ENCODE results near the gene ZFPL1. TPM values are rescaled to one million over a fixed set of nuclear protein-coding genes. Genes with fewer than 3 reads are reported as not detected.

ZFPL1 gene
- total and polyA plus RNA-seq, 9 of the 15 experiments (the other 6 are each of a cell fraction or from before 2014, with no cell fraction given), result 3.7 to 37.5 (median 22.7) TPM

DNA sequence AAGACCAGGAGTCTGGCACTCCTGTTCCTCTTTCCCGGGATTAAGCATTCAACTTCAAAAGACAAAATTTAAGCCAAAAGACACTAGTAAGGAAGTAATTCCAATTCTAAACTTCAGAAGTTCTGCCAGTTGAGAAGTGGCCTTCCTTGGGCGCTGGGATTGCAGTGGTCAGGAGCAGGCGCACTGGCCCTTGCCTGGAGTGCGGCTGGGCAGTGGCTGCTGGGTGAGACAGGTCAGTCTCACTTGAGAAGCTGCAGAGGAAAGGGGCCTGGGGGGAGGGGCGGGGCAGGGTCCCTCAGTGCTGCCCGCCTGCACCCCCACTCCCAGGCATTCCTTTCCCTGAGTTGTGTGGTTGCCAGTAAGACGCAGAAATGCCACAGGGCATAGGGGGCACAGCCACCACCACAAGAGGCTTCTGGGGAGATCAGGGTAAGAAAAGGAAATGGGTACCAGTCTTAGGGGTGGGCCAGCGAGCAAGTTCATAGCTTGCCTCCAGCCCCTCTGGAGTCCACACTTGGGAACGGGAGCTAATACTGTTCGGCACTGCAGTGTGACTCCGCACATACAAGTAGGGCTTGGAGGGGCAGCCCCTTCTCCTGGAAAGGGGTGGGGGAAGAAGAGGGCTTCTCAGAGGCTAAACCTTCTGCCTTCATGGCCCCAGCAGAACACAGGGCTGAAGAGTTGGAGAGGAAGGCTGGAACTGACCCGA lies 43.6 kb downstream of the ZFPL1 start:
- DNase-seq (ENCODE audit: extremely low read depth in 1 of 4, low spot score in 3 of 4) (peak in 1 of 4 experiments; percentile 18), ATAC-seq (peak; percentile 26), FAIRE-seq (no peak)
- Histone ChIP-seq H3K27ac (ENCODE audit: extremely low read depth, low read depth, low read length) (no peak overlapping the region), H4K20me1 (replicated peaks; ENCODE audit: control insufficient read depth, insufficient read depth, low read length) (peaks cover 7% of the 10 kb centered on the region; the same call in 1 of the 2 replicates), H3K4me2 (ENCODE audit: insufficient read depth, low read length) (no peak overlapping the region), H3K4me3 (no peak overlapping the region), H3K9me1 (ENCODE audit: control insufficient read depth, insufficient read depth, low read length) (no peaks in the 10 kb centered on the region), H3K79me2 (ENCODE audit: control insufficient read depth, insufficient read depth, low read length) (peaks cover 42% of the 10 kb centered on the region), H3K27me3 (ENCODE audit: control insufficient read depth in 2 of 2, insufficient read depth in 2 of 2, low read length in 2 of 2) (no peaks in the 10 kb centered on the region), H3K4me1 (replicated peaks in 1 of 2; ENCODE audit: control insufficient read depth in 2 of 2, insufficient read depth in 2 of 2, low read length in 2 of 2) (peaks cover 4 to 27% of the 10 kb centered on the region in 2 experiments; a peak in 4 of 5 replicates), H3K9me3 (replicated peaks; ENCODE audit: control insufficient read depth, insufficient read depth, low read depth, low read length) (no peaks in the 10 kb centered on the region), H3K36me3 (ENCODE audit: control insufficient read depth, insufficient read depth, low read length) (peaks cover 85% of the 10 kb centered on the region), H3K9ac (ENCODE audit: insufficient read depth in 1 of 2, low read depth in 2 of 2, low read length in 2 of 2) (0 out of 4 replicates have a peak overlapping the region, but pooled peaks of 1 of the 2 experiments have one; percentile 21), H2AFZ (ENCODE audit: low read depth, low read length) (no peak overlapping the region)
- BruUV-seq (replicated peaks), result no TSS peak
- in situ Hi-C loops (cut with MboI) (no loop called here), intact Hi-C loops (cut with micrococcal nuclease) (no loop called here)
- POLR2A ChIA-PET, result interaction anchor here (0.6 to 4.2 kb wide), 8 partner anchors 9 to 372 kb away, joined by 3 to 20 read pairs (median 4); partner anchors contain the start of genes MALAT1, SPDYC and TM7SF2
- 84% methylated on average over 8 of the region's 12 CpGs for WGBS (ENCODE audit: insufficient coverage, low coverage, missing lambda C conversion rate)
- CTCF ChIA-PET (ENCODE audit: low intra/inter-chr PET ratio), result no interaction called here
- TF ChIP-seq, protein P1, sequence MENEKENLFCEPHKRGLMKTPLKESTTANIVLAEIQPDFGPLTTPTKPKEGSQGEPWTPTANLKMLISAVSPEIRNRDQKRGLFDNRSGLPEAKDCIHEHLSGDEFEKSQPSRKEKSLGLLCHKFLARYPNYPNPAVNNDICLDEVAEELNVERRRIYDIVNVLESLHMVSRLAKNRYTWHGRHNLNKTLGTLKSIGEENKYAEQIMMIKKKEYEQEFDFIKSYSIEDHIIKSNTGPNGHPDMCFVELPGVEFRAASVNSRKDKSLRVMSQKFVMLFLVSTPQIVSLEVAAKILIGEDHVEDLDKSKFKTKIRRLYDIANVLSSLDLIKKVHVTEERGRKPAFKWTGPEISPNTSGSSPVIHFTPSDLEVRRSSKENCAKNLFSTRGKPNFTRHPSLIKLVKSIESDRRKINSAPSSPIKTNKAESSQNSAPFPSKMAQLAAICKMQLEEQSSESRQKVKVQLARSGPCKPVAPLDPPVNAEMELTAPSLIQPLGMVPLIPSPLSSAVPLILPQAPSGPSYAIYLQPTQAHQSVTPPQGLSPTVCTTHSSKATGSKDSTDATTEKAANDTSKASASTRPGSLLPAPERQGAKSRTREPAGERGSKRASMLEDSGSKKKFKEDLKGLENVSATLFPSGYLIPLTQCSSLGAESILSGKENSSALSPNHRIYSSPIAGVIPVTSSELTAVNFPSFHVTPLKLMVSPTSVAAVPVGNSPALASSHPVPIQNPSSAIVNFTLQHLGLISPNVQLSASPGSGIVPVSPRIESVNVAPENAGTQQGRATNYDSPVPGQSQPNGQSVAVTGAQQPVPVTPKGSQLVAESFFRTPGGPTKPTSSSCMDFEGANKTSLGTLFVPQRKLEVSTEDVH (IDR thresholded peaks at IDR 0.05; ENCODE audit: low read depth, partially characterized antibody), result peak; percentile 16
- TF ChIP-seq POLR2A (conservative IDR thresholded peaks at IDR 0.05) (peak; percentile 59), SPI1 (IDR thresholded peaks at IDR 0.05; ENCODE audit: borderline replicate concordance, low read depth, low read length) (0 out of 2 replicates have a peak, but pooled peaks have one; percentile 10), POLR2AphosphoS5 (IDR thresholded peaks at IDR 0.05; ENCODE audit: control insufficient read depth, insufficient read depth, low read depth, low read length) (peak; percentile 43; the same call in 1 of the 2 replicates), SUPT5H (IDR thresholded peaks at IDR 0.05) (peak; percentile 28; the same call in 1 of the 2 replicates), POLR2B (IDR thresholded peaks at IDR 0.05; ENCODE audit: low read depth, partially characterized antibody) (peak; percentile 23)
- TF ChIP-seq, protein P2, sequence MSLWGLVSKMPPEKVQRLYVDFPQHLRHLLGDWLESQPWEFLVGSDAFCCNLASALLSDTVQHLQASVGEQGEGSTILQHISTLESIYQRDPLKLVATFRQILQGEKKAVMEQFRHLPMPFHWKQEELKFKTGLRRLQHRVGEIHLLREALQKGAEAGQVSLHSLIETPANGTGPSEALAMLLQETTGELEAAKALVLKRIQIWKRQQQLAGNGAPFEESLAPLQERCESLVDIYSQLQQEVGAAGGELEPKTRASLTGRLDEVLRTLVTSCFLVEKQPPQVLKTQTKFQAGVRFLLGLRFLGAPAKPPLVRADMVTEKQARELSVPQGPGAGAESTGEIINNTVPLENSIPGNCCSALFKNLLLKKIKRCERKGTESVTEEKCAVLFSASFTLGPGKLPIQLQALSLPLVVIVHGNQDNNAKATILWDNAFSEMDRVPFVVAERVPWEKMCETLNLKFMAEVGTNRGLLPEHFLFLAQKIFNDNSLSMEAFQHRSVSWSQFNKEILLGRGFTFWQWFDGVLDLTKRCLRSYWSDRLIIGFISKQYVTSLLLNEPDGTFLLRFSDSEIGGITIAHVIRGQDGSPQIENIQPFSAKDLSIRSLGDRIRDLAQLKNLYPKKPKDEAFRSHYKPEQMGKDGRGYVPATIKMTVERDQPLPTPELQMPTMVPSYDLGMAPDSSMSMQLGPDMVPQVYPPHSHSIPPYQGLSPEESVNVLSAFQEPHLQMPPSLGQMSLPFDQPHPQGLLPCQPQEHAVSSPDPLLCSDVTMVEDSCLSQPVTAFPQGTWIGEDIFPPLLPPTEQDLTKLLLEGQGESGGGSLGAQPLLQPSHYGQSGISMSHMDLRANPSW (CRISPR knock-in tag; IDR thresholded peaks at IDR 0.05), result no peak
- TF ChIP-seq, protein P3, sequence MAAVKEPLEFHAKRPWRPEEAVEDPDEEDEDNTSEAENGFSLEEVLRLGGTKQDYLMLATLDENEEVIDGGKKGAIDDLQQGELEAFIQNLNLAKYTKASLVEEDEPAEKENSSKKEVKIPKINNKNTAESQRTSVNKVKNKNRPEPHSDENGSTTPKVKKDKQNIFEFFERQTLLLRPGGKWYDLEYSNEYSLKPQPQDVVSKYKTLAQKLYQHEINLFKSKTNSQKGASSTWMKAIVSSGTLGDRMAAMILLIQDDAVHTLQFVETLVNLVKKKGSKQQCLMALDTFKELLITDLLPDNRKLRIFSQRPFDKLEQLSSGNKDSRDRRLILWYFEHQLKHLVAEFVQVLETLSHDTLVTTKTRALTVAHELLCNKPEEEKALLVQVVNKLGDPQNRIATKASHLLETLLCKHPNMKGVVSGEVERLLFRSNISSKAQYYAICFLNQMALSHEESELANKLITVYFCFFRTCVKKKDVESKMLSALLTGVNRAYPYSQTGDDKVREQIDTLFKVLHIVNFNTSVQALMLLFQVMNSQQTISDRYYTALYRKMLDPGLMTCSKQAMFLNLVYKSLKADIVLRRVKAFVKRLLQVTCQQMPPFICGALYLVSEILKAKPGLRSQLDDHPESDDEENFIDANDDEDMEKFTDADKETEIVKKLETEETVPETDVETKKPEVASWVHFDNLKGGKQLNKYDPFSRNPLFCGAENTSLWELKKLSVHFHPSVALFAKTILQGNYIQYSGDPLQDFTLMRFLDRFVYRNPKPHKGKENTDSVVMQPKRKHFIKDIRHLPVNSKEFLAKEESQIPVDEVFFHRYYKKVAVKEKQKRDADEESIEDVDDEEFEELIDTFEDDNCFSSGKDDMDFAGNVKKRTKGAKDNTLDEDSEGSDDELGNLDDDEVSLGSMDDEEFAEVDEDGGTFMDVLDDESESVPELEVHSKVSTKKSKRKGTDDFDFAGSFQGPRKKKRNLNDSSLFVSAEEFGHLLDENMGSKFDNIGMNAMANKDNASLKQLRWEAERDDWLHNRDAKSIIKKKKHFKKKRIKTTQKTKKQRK (IDR thresholded peaks at IDR 0.05; ENCODE audit: borderline replicate concordance, low read depth, low read length), result no peak
- TF ChIP-seq, protein P4, sequence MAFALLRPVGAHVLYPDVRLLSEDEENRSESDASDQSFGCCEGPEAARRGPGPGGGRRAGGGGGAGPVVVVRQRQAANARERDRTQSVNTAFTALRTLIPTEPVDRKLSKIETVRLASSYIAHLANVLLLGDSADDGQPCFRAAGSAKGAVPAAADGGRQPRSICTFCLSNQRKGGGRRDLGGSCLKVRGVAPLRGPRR (CRISPR knock-in tag; IDR thresholded peaks at IDR 0.05), result no peak

Data from K562 (cell line).